Kidney tubule cell (primary cell): Measurements from ENCODE around the gene GATM.
A peak's percentile ranks its signal among the peaks of the same experiment; 100 is the strongest.
"Not testable (repeated sequence)": the region's sequence is repeated elsewhere in the genome, so short reads cannot be mapped to it uniquely, and the experiment has no call there.

Experiments
- DNase-seq: peaks from one replicate; pipeline ENCODE4 v3.0.0-alpha.2; 2018; ENCODE audit warnings: low spot score

Gene GATM

DNA sequence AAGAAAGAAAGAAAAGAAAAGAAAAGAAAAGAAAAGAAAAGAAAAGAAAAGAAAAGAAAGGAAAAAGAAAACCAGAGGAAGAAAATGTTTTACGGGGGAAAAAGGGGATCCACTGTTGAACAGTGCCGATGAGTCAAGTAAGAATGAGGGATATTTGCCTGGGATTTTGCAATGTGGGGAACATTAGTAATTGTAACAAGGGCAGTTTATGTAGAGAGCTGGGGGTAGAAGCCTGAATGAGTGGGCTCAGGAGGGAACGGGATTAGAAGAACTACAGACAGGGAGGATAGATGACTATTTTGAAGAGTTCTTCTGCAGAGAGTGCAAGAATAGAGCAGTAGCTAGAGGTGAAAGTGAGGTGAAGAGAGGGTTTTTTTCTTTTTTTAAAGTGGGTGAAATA, 28.7 kb downstream of the GATM start:
- DNase-seq = no peak

GRCh38 chr15:45347989-45348388, 30.4 kb downstream of the GATM start:
- no peak for DNase-seq

DNA sequence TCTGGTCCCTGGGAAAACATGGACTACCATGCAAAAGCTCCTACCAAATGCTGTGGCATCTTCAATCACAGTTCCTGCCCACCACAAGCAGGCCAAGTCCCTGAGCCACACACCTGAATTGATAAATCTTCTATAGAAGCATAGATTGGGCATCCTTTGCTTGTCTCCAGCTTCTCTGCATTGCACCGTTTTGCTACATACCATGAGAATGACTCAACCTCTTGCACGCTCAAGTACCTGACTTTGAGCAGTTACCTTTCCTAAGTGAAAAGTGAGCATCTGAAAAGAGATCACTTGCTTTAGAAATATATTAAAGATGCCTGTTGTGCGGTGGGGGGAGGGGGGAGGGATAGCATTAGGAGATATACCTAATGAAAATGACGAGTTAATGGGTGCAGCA, 31.3 kb downstream of the GATM start:
- peak; percentile 10 for DNase-seq

- DNase-seq = no peak
Observed at GRCh38 chr15:45346381-45346780, 32.0 kb downstream of the GATM start.

DNA sequence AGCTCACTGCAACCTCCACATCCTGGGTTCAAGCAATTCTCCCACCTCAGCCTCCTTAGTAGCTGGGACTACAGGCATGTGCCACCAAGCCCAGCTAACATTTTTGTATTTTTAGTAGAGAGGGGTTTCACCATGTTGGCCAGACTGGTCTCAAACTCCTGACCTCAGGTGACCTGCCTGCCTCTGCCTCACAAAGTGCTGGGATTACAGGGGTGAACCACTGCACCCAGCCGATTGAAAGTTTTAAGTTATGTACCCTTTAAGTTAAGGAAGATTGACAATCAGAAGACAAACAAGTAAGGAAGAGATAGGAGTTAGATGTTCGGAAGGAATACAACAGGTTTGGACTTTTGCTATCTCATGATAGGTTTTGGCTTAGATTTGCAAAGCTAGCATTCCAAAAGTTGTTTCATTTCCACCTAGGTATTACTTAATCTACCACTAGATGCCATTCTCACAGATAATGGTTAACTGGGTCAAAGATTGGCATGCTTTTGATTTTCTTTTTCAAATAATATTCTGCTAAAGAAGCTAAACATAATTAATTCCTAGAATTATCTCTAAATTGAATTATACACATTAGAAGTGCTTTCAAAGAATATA, 35.0 kb downstream of the GATM start:
- DNase-seq = no peak

GRCh38 chr15:45341790-45342189, 36.6 kb downstream of the GATM start:
- DNase-seq = no peak

GRCh38 chr15:45340429-45340828, 37.9 kb downstream of the GATM start:
- DNase-seq = no peak

- DNase-seq = no peak
Observed at GRCh38 chr15:45338417-45338816, 39.9 kb downstream of the GATM start.

GRCh38 chr15:45337224-45337623, 41.1 kb downstream of the GATM start:
- DNase-seq = no peak

DNA sequence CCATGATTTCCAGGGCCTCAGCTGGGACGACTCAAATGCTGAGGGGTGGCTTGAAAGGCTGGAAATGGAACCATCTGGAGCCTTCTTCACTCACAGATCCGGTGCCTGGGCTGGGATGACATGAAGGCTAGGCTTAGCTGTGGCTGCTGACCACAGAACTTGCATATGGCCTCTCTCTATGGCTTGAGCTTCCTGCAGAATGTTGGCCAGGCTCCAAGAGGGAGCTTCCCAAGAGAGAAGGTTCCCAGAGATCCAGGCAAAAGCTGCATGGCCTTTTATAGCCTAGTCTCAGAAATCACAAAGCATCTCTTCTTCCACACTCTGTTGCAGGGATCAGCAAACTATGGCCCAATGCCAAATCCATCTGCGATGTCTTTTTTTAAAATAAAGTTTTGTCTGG, 44.8 kb downstream of the GATM start:
- peak; percentile 56 for DNase-seq

- DNase-seq = no peak
Observed at GRCh38 chr15:45332694-45333093, 45.6 kb downstream of the GATM start.

DNA sequence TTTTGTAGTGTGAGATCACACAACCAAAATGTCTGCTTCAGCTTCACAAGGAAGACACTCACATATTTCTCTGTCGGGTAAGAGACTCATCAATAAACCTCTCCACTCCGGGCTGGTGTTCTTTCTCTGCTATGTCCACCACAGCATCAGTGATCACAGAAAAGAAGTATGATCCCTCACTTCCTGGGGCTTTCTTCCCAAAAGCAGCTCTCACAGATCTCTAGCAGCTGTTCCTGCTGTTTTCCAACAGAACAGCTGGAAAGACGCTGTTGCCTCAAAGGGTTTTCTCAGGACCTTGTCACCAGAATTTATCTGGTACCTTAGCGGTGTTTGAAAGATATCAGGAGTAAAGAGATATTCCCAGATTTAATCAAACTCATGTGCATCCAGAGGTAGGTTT, 46.4 kb downstream of the GATM start:
- no peak for DNase-seq

- DNase-seq = no peak
Observed at GRCh38 chr15:45328663-45329062, 49.7 kb downstream of the GATM start.

GRCh38 chr15:45326741-45327140, 51.6 kb downstream of the GATM start:
- no peak for DNase-seq

- DNase-seq = no peak
Observed at GRCh38 chr15:45326280-45326679, 52.1 kb downstream of the GATM start.

DNA sequence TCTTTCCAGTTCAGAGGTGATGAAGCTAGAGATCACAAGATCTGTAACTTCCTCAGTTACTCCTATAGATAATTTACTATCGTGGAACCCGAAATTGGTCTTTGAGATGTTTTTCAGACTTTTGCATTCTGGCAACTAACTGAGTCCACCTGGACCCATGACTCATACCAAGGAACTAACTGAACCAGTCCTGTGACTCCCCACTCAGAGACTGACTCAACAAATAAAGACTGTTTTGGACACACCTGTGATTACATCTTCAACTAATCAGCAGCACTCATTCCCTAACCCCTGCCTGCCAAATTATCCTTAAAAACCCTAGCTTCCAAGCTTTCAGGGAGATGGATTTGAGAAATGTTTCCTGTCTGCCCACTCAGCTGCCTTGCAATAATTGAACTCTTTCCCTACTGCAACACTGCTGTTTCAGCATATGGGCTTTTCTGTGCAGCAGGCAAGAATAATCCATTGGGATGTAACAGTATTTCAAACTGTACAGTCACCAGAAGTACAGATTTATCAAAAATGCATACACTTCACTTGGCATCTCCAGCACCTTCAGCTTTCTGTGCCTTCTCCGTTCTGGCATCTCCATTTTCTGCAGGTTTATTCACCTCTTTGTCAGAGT, 57.7 kb downstream of the GATM start:
- DNase-seq = peak; percentile 46

DNA sequence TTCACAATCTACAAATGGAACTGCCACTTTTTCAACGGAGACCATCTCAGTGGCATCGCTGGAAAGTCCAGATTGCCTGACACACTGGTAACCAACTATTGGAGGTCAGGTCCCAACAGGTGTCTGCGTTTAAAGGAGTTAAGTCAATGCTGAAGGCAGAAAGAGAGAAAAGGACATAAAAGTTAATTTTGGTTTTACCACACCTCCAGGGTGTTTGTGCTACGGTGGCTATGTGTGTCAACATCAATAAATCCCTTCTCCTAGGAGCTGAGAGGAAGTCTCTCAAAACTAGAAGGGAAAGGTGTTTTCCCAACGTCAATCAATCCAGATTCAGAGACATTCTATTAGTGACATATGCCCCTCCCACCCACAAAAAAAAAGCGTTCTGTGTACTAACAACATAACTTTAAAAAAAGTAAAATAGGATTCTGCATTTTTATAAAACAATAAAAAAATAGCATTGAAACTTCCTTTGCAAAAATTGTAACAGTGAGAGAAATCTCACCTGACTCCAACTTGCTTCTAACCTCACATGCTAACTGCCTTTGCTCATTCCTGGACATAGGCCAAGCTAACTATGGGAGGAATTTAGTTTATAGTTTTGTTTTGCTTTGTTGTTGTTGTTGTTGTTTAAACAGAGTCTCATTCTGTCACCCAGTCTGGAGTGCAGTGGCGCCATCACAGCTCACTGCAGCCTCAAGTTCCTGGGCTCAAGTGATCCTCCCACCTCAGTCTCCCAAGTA, 58.7 kb downstream of the GATM start:
- DNase-seq = no peak

DNA sequence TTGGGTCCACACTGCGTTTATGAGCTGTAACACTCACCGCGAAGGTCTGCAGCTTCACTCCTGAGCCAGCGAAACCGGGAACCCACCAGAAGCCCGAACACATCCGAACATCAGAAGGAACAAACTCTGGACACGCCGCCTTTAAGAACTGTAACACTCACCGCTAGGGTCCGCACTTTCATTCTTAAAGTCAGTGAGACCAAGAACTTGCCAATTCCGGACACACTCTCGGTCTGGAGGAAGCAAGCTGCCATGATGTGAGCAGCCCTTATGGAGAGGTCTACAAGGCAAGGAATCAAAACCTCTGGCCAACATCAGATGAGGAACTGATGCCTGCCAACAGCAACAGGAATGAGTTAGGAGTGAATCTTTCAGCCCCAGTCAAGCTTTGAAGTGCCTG, 63.4 kb downstream of the GATM start:
- peak; percentile 36 for DNase-seq

- DNase-seq = not testable (repeated sequence)
Observed at GRCh38 chr15:45314117-45314516, 64.2 kb downstream of the GATM start.
